HUES48 (cell line): ENCODE results near the gene RP2.

Experiments used
- H3K27ac ChIP-seq: one replicate; pipeline ENCODE4 v1.7.0; 2013; ENCODE audit warnings: low read depth, low read length, inconsistent platforms
- H3K27me3 ChIP-seq: 2 replicates; pipeline ENCODE4 v1.6.1; 2013; ENCODE audit warnings: mild to moderate bottlenecking, low read length; ENCODE audit not compliant: control insufficient read depth, insufficient read depth
- H3K36me3 ChIP-seq: 2 replicates; pipeline ENCODE4 v1.6.1; 2013; ENCODE audit warnings: low read length; ENCODE audit not compliant: control insufficient read depth, insufficient read depth
- H3K4me1 ChIP-seq: 2 replicates; pipeline ENCODE4 v1.6.1; 2013; ENCODE audit warnings: mild to moderate bottlenecking, low read length; ENCODE audit not compliant: control insufficient read depth, insufficient read depth
- H3K4me3 ChIP-seq: 2 replicates; pipeline ENCODE4 v1.5.1; 2013; ENCODE audit warnings: mild to moderate bottlenecking, low read depth, low read length
- H3K9ac ChIP-seq: 2 replicates; pipeline ENCODE4 v1.6.1; 2013; ENCODE audit warnings: mild to moderate bottlenecking, low read depth, low read length, moderate library complexity
- H3K9me3 ChIP-seq: 2 replicates; pipeline ENCODE4 v1.6.1; 2013; ENCODE audit warnings: low read length; ENCODE audit not compliant: control insufficient read depth, insufficient read depth

The RP2 gene

DNA sequence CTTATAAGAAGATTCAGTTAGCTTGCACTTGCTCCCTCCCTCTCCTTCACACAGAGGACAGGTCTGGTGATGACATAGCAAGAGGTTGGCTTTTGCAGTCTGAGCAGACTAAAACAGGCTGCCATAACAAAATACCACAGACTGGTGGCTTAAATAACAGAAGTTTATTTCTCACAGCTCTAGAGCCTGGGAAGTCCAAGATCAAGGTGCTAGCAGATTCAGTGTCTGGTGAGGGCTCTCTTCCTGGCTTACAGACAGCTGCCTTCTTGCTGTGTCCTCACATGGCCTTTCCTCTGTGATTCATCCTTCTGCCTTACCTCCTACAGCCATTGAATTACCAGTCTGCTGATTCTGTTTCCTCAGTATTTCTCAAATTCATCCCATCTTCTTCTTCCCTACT lies 13.1 kb downstream of the RP2 start:
- no peaks in the 10 kb centered on the region for H3K27me3 ChIP-seq
- peaks cover 13% of the 10 kb centered on the region; the same call in 1 of the 2 replicates for H3K36me3 ChIP-seq
- H3K27ac ChIP-seq: no peak overlapping the region
- H3K4me3 ChIP-seq: no peak overlapping the region
- H3K4me1 ChIP-seq: no peaks in the 10 kb centered on the region
- H3K9me3 ChIP-seq: no peaks in the 10 kb centered on the region
- H3K9ac ChIP-seq: no peak overlapping the region

DNA sequence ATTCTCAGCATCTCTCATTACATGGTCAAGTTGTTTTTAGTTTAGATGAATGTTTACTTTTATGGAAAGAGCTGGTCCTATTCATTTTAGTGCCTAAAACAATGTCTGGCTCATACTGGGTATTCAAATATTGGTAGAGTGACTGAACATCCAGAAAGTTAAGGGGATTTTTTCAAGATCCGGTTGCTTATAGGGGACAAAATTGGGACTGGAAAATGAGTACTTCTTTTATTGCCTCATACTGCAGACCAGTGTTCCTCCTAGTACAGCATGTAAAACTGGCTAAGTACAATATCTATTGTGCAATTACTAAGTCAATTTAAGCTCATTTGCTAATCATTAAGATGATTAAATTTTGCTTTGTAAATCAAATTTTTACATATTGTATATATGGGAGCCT lies 13.9 kb downstream of the RP2 start:
- H3K9ac ChIP-seq: no peak overlapping the region
- H3K36me3 ChIP-seq: peaks cover 15% of the 10 kb centered on the region; the same call in 1 of the 2 replicates
- no peak overlapping the region for H3K27ac ChIP-seq

DNA sequence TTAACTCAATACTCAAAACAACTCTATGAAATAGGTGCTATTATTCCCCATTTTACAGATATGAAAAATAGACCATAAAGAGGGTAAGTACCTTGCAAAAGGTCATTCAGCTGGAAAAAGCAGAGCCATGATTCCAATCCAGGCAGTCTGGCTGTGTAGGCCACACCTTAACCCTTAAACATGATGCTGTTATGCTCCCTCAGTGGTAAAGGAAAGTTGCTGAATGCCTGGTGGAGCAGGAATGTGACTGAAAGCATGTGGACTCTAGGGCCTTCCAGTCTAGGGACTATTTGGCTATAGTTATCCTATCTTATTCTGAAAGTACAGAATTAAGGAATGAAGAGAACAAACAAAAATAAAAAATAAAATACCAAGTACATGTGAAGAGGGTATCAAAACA lies 19.6 kb downstream of the RP2 start:
- Histone ChIP-seq H3K4me1 (no peaks in the 10 kb centered on the region), H3K4me3 (no peak overlapping the region), H3K27me3 (no peaks in the 10 kb centered on the region), H3K36me3 (peaks cover 32% of the 10 kb centered on the region), H3K9ac (no peak overlapping the region), H3K27ac (no peak overlapping the region), H3K9me3 (no peaks in the 10 kb centered on the region)

More for the DNA sequence above, 13.9 kb downstream of the RP2 start:
- no peaks in the 10 kb centered on the region for H3K27me3 ChIP-seq
- no peaks in the 10 kb centered on the region for H3K4me1 ChIP-seq
- no peaks in the 10 kb centered on the region for H3K9me3 ChIP-seq
- no peak overlapping the region for H3K4me3 ChIP-seq

DNA sequence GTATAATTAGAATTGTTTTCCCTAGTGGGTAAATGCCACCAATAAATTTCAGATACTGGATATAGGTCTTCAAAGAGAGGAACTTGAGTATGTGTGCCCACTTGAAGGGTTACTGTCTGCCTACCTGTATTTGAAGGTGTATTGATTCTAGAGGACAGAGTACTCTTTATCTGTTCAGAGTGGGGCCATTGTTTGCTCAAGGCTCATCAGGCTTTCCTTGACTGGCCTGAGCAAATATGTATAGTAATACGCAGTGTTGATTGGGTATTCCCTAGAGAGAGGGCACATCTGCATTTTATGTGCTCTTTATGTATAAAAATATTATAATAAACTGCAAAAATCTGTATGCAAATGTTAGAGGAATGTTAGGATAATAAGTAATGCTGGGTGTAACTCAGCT lies 23.7 kb downstream of the RP2 start:
- Histone ChIP-seq H3K27ac (no peak overlapping the region), H3K9me3 (no peaks in the 10 kb centered on the region), H3K27me3 (no peaks in the 10 kb centered on the region), H3K36me3 (peaks cover 20% of the 10 kb centered on the region), H3K4me3 (no peak overlapping the region), H3K9ac (no peak overlapping the region), H3K4me1 (no peaks in the 10 kb centered on the region)

DNA sequence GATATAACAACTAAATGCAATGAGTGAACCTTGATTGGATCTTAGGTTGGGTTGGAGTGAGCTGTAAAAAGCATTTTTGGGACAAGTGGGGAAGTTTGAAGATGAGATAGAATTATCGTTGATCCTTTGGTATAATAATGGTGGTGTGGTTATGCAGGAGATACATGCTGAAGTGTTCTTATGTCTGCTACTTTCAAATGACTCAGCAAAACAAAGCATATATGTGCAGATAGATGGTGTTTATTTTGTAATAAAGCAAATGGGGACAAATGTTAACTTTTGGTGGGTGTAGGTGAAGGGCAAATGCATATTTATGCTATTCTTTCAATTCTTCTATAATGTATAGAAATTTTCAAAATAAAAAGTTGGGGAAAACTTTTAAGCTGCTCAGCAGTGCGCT lies 26.2 kb downstream of the RP2 start:
- no peak overlapping the region for H3K27ac ChIP-seq
- H3K4me3 ChIP-seq: no peak overlapping the region
- peaks cover 15% of the 10 kb centered on the region for H3K36me3 ChIP-seq
- H3K9me3 ChIP-seq: no peaks in the 10 kb centered on the region
- H3K27me3 ChIP-seq: no peaks in the 10 kb centered on the region
- H3K9ac ChIP-seq: no peak overlapping the region
- no peaks in the 10 kb centered on the region for H3K4me1 ChIP-seq

DNA sequence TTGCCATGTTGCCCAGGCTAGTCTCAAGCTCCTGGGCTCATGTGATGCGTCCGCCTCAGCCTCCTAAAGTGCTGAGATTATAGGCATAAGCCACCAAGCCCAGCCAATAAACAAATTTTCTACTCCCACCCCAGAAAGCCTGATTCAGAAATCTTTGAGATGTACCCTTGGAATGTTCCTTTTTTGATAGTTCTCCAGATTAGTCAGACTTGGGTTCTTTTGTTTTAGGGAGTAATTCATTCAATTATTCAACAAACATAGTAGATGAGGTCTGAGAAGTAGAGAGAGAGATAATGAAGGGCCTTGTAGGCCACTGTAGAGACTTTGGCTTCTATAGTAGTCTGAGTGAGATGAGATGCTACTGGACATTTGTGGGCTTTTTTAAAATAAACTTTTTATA lies 27.8 kb downstream of the RP2 start:
- Histone ChIP-seq H3K9ac (no peak overlapping the region), H3K27ac (no peak overlapping the region), H3K4me3 (no peak overlapping the region), H3K4me1 (no peaks in the 10 kb centered on the region), H3K27me3 (no peaks in the 10 kb centered on the region), H3K36me3 (peaks cover 13% of the 10 kb centered on the region), H3K9me3 (no peaks in the 10 kb centered on the region)

DNA sequence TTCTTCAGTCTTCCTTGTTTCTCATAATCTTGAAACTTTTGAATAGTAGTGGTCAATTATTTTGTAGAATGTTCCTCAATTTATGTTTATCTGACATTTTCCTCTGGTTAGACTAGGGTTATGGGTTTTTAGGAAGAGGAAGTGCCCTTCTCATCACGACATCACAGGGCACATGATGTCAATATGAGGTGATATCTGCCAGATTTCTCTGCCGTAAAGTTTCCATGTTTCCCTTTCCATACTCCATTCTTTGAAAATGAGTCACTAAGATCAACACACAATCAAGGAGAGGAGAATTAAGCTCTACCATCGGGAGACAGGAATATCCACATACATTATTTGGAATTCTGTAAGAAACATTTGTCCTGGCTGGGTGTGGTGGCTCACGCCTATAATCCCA lies 28.4 kb downstream of the RP2 start:
- H3K27ac ChIP-seq: no peak overlapping the region
- H3K9ac ChIP-seq: no peak overlapping the region
- no peak overlapping the region for H3K4me3 ChIP-seq
- no peaks in the 10 kb centered on the region for H3K4me1 ChIP-seq
- no peaks in the 10 kb centered on the region for H3K9me3 ChIP-seq
- peaks cover 6% of the 10 kb centered on the region; the same call in 1 of the 2 replicates for H3K36me3 ChIP-seq
- H3K27me3 ChIP-seq: no peaks in the 10 kb centered on the region

DNA sequence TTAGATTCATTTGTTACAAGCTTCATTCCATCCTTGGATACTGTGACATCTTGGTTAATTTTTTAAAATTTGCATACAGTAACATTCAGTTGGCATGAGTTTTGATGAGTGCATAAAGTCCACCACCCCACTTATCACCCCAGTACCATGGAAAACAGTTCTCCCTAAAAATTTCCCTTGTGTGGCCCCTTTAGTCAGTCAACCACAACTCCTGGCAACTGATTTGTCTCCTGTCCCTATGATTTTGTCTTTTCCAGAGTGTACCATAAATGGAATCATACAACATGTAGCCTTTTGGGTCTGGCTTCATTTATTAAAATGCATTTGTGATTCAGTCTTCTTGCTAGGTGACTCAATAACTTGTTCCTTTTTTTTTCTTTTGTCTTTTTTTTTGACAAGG lies 29.9 kb downstream of the RP2 start:
- Histone ChIP-seq H3K4me3 (no peak overlapping the region), H3K9me3 (no peaks in the 10 kb centered on the region)

DNA sequence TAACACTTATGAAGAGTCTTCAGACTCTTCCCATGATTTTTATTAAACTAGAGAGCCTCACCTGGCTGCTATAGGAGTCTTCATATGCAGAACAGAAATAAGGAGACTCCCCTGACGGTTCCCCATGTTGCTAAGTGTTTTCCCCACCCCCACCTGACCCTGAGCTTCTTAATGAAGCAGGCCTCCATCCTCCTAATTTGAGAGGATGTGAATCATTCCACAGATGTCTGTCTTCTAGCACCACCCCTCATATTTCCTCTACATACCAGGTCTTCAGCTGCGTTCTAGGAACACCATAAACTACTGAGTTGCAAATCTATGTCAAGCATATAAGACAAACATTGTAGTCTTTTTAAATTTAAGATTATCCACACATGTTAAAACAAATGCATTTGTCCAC lies 36.9 kb downstream of the RP2 start:
- Histone ChIP-seq H3K27ac (no peak overlapping the region), H3K27me3 (no peaks in the 10 kb centered on the region), H3K36me3 (no peaks in the 10 kb centered on the region), H3K4me3 (no peak overlapping the region), H3K4me1 (peaks cover 20% of the 10 kb centered on the region), H3K9me3 (no peaks in the 10 kb centered on the region), H3K9ac (no peak overlapping the region)

More for the DNA sequence above, 29.9 kb downstream of the RP2 start:
- no peaks in the 10 kb centered on the region for H3K27me3 ChIP-seq
- no peak overlapping the region for H3K27ac ChIP-seq
- no peak overlapping the region for H3K9ac ChIP-seq
- 0 out of 2 replicates have a peak, but pooled peaks cover 3% of the 10 kb centered on the region for H3K36me3 ChIP-seq
- no peaks in the 10 kb centered on the region for H3K4me1 ChIP-seq

DNA sequence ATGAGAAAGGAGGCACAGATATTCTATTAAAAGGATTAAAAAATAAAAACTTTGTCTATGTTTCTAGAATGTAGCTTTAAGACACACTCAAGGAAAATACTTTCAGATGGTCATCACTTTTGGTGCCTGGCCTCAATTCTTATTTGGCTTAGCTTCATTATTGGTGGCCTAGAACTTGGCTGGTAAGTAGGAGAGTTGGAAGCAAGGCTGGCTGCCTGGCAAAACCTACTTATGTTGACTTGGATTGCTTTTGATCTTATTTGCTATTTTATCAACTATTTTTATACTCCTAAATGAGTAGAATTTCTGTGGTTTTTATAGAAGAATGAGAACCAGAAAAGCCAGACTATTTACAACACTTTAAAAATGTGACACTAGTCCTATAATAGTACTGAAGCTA lies 40.1 kb downstream of the RP2 start:
- Histone ChIP-seq H3K36me3 (peaks cover 3% of the 10 kb centered on the region; the same call in 1 of the 2 replicates), H3K27ac (no peak overlapping the region), H3K9me3 (no peaks in the 10 kb centered on the region)

DNA sequence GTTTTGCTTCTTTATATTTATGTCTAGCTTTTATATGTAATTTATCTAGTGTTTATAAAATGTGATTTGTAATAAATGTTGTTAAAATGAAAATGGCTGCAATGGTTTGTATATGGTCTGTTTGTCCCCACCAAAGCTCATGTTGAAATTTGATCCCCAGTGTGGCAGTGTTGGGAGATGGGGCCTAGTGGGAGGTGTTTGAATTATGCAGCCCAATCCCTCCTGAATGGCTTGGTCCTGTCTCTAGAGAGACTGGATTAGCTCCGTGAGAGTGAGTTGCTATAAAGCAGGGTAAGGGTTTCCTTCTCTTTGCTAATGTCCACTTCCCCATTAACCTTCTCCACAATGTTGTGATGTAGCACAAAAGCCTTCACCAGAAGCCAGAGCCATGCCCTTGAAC lies 45.4 kb downstream of the RP2 start:
- Histone ChIP-seq H3K36me3 (peaks cover 3% of the 10 kb centered on the region; the same call in 1 of the 2 replicates), H3K9me3 (no peaks in the 10 kb centered on the region)

More for the DNA sequence above, 40.1 kb downstream of the RP2 start:
- Histone ChIP-seq H3K4me3 (no peak overlapping the region), H3K27me3 (no peaks in the 10 kb centered on the region), H3K4me1 (peaks cover 20% of the 10 kb centered on the region), H3K9ac (no peak overlapping the region)

DNA sequence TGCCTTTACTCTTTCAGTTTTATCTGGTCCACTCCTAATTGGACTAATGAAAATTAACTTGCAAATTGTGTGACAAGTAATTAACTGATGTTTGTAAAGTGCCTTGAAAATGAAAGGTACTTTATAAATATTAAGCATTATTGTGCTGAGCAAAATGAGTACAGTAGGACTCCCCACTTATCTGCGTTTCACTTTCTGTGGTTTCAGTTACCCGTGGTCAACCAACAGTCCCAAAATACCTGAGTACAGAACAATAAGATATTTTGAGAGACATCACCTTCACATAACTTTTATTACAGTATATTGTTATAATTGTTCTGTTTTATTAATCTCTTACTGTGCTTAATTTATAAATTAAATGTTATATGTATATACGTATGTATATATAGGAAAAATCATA lies 48.0 kb downstream of the RP2 start:
- Histone ChIP-seq H3K27ac (no peak overlapping the region), H3K27me3 (no peaks in the 10 kb centered on the region), H3K4me1 (peaks cover 6% of the 10 kb centered on the region; the same call in 1 of the 2 replicates), H3K9me3 (no peaks in the 10 kb centered on the region), H3K4me3 (no peak overlapping the region), H3K36me3 (peaks cover 3% of the 10 kb centered on the region; the same call in 1 of the 2 replicates), H3K9ac (no peak overlapping the region)

More for the DNA sequence above, 45.4 kb downstream of the RP2 start:
- no peak overlapping the region for H3K4me3 ChIP-seq
- H3K4me1 ChIP-seq: peaks cover 6% of the 10 kb centered on the region; the same call in 1 of the 2 replicates
- H3K27me3 ChIP-seq: no peaks in the 10 kb centered on the region
- no peak overlapping the region for H3K9ac ChIP-seq
- no peak overlapping the region for H3K27ac ChIP-seq
